Activated CD4-positive, CD25-positive, alpha-beta regulatory T cell treated with anti-CD3 and anti-CD28 coated beads, Interleukin-2, amount 50 U/mL, for 24 hours (primary cell): Measurements from ENCODE around the gene MAP7D1.
"Not testable (repeated sequence)": the region's sequence is repeated elsewhere in the genome, so short reads cannot be mapped to it uniquely, and the experiment has no call there.

Source experiments
- ATAC-seq, 2 donors: fragments of 150-1000 bp; cut with Tn5 transposase; one replicate each; pipeline ENCODE4 v1.10.0; 2021; ENCODE audit warnings: mild to moderate bottlenecking in 1 of 2, moderate library complexity in 1 of 2

The MAP7D1 gene

DNA sequence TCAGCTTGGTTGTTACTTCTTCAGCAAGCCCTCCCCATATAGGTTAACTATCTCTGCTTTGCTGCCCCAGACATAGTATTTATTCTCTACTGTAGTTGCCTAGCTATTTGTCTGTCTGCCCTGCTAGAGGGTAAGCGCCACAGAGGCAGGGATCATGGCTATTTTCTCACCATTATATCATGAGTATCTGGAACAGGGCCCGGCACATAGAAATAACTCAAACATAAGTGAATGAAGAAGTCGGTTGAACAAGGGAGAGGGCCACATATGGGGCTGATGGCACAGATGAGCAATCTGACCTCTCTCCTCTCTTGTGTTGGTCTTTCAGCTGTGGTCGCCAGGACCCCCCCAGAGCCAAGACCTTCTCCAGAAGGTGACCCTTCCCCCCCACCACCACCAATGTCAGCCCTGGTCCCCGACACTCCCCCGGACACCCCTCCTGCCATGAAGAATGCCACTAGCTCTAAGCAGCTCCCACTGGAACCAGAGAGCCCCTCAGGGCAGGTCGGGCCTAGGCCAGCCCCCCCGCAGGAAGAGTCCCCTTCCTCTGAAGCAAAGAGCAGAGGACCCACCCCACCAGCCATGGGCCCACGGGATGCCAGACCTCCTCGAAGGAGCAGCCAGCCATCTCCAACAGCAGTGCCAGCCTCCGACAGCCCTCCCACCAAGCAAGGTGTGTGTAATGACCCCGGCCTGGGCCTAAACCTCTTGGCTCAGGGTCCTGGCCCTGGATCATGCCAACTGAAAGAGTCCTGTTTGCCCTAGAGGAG lies 14.9 kb downstream of the MAP7D1 start:
- no peak for ATAC-seq

DNA sequence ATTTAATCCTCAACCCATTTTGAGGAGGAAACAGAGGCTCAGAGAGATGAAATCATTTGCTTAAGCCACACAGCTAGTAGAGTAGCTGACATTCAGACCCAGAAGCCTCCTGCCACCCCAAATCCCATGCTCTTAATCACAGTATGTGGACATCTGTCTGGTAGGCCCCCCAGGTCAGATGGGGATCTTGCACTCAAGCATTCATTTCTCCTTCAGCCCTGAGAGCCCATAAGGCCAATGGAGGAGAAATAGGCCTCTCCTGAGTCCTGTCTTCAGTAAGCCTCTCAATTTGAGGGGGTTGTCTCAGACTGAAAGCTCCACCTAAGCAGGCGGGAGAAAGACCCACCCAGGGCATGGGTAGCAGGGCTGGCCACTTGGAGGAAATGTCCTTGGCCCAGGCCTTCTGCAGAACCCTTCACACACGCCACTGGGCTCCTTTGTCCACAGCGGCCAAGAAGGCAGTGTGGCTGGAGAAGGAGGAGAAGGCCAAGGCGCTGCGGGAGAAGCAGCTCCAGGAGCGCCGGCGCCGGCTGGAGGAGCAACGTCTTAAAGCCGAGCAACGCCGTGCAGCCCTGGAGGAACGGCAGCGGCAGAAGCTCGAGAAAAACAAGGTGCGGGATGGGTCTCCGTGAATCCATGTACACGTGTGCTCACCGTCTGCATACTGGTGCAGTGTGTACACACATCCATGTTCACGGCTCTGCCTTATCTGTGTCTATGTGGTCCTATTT lies 16.2 kb downstream of the MAP7D1 start:
- no peak for ATAC-seq

DNA sequence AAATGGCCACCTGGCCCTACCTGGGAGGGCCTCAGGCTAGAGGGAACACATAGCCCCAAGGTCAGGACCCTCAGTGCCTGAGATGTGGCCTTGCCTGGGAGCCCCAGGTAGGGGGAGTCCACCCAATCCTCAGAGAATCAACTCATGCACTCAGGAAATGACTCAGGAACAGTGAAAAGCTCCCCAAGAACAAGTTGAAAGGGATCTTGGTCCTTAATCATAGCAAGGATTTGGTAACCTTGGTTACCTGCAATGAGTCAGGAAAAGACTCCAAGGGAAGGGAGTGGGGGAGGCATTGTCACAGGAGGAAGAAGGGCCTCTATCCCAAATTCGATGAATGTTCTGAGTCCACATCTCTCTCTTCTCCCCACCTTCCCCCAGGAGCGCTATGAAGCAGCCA lies 17.0 kb downstream of the MAP7D1 start:
- no peak for ATAC-seq

DNA sequence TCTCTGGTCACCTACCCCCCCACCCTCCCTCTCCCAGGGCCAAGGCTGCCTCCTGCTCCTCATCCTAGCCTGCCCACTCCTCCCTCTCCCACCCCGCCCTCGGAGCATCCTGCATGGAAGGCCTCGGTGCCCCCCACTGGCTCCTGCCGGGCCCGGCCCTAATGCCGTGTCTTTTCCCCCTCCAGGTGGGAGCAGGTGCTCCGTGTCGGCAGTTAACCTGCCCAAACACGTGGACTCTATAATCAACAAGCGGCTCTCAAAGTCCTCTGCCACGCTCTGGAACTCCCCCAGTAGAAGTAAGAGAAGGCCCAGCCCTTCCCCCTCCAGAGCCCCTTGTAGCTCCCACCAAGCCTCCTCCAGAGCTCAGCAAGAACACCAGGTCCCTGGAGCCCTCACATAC lies 18.8 kb downstream of the MAP7D1 start:
- no peak for ATAC-seq

DNA sequence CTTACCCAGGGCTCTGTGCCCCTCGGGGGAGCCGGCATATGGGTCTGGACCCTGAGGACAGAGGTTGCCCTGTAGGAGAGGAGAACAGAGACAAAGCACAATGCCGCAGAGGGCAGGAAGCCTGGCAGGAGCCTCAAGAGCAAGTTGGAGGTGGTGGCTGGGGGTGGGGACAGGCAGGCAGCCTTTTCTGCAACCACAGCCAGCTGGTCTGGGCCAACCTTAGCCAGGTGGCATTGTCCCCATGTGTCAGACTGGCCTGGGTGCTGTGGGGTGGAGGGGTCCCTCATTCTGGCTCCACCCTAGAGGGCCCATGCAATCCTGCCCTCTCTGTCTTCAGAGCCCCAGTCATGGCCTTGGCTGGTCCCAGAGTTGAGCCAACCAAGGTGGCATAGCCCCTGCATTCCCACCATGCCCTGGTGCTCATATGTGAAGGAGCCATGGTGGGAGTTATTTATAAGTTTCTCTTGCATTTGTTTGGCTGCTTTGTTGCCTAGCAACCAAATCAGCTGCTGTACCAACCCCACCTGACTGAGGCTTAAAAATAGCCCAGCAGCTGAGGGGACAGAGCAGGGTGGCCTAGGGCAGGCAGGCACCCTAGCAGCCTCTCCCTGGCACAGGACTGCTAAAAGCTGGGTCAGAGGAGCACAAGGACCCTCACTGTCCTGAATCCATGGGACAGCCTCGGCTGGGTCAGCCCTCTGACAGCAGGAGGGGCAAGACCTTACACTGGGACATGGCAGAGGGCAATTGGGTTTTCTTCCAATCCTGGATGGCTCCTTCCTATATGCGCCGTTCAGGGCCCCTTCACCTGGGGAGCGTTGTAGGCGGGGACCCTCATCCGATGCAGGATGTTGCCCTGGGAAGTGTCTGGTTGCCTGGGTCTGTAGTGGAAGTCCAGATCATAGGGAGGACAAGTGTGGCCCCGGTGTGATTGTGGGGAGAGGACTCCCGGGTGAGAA lies 19.5 kb downstream of the MAP7D1 start:
- no peak for ATAC-seq

DNA sequence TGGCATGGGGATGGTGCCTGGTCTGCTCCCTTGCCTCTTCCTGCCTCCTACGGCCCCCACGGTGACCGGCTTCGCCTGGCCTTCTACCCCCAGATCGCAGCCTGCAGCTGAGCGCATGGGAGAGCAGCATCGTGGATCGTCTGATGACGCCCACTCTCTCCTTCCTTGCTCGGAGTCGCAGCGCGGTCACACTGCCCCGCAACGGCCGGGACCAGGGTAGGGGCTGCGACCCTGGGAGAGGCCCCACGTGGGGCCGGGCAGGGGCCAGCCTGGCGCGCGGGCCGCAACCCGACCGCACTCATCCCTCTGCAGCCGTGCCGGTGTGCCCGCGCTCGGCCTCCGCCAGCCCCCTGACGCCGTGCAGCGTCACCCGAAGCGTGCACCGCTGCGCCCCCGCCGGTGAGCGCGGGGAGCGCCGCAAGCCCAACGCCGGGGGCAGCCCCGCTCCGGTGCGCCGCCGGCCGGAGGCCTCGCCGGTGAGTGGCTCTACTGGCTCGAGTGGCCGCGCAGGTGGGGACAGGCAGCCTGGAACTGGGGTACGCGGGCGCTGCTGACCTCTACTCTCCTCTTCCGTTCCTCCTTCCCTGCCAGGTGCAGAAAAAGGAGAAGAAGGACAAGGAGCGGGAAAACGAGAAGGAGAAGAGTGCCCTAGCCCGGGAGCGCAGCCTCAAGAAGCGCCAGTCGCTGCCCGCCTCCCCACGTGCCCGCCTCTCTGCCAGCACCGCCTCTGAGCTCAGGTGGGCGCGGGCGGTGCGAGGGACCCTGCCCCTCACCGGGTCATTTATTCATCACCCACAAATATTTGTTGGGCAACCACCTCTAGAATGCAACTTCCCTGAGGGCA lies 20.4 kb downstream of the MAP7D1 start:
- no peak for ATAC-seq

DNA sequence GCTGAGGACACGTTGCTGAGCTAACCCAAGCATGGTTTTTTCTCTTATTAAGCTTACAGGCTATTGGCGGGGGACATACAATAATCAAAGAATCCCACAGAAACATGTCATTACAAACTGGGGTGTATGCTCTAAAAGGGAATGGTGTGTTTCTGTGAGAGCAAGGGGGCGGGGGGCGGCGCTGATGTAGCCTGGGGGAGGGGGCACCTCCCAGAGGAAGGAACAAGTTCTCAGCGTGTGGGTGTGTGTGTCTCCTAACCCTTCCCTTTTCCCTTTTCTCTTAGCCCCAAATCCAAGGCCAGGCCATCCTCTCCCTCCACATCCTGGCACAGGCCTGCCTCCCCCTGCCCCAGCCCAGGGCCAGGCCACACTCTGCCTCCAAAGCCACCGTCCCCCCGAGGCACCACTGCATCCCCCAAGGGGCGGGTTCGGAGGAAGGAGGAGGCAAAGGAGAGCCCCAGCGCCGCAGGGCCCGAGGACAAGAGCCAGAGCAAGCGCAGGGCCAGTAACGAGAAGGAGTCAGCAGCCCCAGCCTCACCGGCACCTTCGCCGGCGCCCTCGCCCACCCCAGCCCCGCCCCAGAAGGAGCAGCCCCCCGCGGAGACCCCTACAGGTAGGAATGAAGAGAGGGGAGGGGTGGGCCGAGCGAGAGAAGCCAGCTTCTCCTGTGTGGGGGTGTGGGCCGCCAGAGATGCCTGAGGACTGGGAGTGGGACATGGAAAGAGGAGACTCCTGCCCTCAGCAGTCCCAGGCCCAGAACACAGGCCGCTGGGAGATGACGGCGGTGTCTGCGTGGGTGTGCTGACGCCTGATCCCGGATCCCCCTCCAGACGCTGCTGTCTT lies 21.9 kb downstream of the MAP7D1 start:
- no peak for ATAC-seq

DNA sequence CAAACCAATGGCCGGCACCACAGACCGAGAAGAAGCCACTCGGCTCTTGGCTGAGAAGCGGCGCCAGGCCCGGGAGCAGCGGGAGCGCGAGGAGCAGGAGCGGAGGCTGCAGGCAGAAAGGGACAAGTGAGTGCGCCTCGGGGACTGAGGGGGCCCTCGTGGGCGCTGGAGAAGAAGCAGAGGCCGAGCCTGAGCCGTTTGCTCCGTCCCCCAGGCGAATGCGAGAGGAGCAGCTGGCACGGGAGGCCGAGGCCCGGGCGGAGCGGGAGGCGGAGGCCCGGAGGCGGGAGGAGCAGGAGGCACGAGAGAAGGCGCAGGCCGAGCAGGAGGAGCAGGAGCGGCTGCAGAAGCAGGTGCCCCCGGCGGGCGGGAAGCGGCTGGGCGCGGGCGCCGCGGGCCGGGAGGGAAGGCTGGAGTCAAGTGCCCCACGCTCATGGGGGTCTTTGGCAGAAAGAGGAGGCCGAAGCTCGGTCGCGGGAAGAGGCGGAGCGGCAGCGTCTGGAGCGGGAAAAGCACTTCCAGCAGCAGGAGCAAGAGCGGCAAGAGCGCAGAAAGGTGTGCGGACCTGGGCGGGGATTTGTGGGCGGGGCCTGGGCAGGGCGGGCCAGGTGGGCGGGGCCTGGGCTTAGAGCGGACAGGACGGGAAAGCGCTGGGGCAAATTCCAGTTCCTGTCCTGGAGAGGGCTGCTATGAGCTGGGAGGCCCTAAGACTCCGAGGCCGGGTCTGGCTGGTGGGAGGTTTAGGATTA lies 22.7 kb downstream of the MAP7D1 start:
- ATAC-seq, result no peak

DNA sequence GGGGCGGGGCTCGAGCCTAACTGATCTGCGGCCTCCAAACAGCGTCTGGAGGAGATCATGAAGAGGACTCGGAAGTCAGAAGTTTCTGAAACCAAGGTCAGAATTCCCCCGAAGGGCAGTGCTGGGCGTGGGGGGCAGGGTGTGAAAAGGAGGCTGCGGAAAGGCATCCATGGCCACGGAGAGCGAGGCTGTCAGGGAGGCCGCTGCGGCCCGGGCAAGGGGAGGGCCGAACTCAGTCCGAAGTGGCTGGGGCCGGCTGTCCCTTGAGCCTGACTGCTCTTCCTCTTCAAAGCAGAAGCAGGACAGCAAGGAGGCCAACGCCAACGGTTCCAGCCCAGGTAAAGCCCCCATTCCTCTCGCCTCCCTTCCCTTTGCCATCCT lies 23.2 kb downstream of the MAP7D1 start:
- ATAC-seq, result no peak

DNA sequence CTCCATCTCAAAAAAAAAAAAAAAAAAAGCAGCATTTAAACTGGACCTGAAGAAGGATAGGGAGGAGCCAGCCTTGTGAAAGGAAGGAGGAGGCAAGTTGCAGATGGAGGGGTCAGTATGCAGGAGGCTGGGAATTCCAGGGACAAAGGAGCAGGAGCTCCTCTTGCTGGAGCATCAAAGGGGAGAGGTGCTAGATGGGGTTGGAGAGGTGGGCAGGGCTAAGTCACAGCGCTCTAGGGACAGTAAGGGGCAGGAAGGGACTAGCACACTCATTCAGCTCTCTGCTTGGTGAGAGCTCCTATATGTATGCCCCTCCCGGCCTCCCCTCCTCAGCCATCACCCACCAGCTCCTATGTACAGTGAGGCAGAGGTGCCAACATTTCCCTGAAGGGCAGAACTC lies 26.8 kb downstream of the MAP7D1 start:
- no peak for ATAC-seq

DNA sequence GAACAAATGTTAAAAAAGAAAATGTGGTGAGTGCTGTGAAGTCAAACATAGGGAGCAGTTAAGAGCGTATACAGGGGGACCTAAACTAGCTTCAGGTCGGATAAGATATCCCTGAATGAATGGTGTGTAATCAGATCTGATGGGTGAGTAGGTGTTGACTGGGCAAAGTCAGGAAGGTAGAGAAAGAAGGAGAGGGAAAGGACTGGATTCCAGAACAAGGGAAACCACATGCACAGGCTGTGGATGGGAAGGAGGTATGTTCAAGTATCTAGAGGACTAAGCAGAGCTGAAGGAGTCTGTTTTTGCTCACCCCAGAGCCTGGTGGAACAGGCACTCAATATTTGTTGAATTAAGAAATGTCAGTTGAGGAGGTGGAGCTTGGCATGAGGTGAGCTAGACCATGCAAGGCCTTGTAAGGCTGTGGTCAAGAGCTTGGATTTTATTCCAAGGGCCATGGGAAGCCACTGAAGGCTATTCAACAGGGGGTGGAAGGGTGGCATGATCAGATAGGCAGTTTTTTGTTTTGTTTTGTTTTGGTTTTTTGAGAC lies 27.4 kb downstream of the MAP7D1 start:
- no peak for ATAC-seq

DNA sequence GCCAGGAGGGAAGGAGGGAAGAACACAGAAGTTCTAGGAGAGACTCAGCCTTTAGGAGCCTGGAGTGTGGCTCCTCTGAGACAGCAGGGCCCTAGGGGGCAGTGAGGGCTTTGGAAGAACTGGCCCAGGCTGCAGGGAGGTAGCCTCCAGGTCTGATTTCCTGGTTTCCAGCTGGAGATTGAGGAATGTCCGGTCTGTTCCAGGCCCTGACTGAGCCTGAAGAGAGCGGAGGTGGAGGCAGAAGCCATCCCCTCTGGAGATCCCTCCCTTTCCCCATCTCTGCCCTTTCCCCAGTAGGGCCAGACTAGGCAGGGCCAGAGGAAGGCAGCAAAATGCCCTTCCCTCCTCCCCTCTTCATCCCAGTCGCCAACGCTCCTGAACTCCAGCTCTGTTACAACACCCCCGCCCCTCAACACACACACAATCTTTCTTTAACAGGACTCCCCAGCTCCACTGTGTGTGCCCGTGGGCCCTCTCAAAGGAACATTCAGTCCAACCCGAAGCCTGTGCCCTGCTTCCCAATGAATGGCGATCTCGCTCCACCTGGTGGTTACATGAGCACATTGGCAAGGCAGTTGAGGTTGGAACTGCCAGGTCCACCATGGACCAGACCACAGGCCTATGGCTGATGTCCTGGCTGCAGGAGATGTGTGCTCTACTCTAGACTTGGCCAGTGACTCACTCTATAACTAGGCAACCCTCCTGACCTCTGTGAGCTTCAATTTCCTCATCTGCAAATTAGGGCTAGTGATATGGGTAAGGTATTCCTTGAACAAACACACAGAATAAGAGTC lies 32.0 kb downstream of the MAP7D1 start:
- peak; percentile 94 to 98 for ATAC-seq

DNA sequence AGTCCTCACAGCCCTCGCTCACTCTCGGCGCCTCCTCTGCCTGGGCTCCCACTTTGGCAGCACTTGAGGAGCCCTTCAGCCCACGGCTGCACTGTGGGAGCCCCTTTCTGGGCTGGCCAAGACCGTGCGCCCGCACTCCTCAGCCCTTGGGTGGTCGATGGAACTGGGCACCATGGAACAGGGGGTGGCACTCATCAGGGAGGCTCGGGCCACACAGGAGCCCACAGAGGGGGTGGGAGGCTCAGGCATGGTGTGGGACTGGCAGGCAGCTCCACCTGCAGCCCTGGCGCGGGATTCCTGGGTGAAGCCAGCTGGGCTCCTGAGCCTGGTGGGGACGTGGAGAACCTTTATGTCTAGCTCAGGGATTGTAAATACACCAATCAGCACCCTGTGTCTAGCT lies 40.8 kb downstream of the MAP7D1 start:
- ATAC-seq, result not testable (repeated sequence)

DNA sequence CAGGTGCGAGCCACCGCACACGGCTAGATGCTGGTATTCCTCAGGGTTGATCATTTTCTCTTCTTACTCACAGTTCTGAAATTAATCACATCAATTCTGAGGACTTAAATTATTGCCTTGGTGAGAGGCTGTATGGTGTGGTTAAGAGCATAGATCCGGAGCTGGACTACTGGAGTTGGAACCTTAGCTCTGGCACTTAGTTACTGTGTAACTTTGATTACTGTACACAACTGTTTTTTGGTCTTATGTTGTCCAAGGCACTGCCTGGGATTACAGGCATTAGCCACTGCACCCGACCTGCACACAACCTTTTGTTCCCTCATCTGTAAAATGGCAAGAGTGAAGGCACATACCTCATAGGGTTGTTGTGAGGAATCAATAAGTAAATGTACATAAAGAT lies 42.7 kb downstream of the MAP7D1 start:
- ATAC-seq, result no peak

DNA sequence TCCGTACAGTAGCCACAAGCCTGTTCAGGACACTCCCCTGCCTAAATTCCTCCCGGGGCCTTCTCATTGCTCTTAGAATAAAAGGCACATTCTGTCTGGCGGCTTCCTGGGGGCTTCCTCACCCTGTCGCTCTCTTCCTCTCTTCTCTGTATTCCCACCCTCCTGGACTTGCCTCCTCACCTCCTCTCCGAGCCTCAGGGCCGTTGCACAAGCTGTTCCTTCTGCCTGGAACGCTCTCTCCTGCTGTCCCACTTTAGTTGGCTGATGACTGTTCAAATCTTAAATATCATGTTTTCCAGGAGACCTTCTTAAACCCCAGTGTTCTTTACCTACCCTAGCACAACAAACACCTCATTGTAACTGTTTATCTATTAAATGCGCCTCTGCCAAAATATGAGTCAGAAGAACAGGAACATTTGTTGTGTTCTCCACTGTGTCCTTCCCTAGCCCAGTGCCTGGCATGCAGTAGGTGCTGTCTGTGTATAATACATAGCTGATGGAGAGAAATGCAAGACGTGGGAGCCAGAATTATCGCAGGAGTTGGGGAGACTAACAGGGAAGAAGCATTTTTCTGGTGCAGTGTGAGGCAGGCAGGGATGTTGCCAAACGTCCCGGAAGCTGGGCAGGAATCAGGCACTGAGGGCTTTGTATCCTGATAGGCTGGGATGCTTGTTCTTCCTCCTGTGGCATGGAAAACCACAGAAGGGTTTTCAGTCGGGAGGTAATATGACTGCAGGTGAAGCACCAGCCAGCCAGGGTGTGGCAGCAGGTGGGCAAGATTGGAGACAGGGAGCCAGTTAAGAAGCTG lies 44.2 kb downstream of the MAP7D1 start:
- no peak for ATAC-seq

DNA sequence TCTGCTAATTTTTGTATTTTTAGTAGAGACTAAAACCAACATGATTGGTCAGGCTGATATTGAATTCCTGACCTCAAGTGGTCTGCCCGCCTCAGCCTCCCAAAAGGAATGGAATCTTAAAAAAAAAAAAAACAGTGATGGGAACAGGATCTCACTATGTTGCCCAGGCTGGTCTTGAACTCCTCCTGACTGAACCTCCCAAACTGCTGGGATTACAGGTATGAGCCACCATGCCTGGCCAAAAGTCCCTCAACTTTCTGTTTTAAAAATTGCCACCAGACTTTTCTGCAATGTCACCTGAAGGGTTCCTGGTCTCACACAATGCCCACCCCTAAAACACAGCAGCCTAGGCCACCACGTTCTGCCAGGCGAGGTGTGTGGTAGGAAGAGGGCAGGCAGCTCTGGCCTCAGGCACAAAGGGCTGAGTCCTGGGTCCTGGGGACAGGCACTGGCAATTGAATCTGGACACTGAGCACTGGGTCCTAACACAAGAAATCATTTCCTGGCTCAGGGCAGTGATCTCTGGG lies 47.1 kb downstream of the MAP7D1 start:
- no peak for ATAC-seq

DNA sequence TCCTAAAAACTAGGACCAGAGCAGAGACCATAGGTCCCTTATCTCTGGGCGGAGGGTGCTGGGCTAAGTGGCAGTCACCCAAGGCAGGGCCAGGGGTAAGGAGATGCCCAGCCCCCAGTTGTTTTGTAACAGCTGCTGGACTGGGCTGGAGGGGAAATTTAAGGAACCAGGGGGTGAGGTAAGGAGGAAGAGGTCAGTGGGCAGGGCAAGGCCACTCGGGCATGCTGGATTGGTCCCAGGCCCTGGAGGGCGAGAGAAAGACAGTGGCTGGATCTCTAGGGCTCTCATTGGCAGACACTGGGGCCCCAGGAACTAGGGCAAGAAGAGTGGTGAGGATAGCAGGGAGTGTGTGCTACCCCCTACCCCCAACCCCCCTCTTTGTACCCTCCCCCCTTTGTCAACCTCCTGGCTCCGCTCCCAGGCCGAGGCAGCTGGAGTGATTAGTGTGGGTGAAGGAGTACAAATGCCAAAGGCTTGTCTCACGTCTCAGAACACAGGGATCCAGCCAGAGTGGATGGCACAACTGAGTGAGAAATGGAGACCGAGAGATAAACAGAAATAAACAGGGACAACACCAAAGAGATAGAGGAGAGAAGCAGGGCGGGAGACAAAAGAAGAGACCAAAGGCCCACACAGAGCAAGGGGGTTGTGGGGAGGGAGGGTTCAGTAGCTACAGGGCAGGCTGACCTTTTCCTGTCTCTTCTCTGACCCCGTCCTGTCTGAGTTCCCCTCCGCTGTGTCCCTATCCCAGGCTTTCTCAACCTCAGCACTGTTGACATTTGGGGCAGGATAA lies 47.8 kb downstream of the MAP7D1 start:
- no peak for ATAC-seq
